ENCODE results near the gene GREM2. TPM values are rescaled to one million over a fixed set of nuclear protein-coding genes. Genes with fewer than 3 reads are reported as not detected.

The GREM2 gene
- total RNA-seq, 1 experiment from 2014 or later = not detected

- H2AFZ ChIP-seq (ENCODE audit: low read length) = no peak overlapping the region
- H3K79me2 ChIP-seq (ENCODE audit: low read length) = no peaks in the 10 kb centered on the region
- H3K4me3 ChIP-seq (ENCODE audit: low read length) = no peak overlapping the region
- no peaks in the 10 kb centered on the region for H3K9me3 ChIP-seq (ENCODE audit: low read length)
- no peak overlapping the region for H3K9ac ChIP-seq (ENCODE audit: low read length)
- no peak for DNase-seq
- no peaks in the 10 kb centered on the region for H3K27me3 ChIP-seq (ENCODE audit: low read length)
- H4K20me1 ChIP-seq (ENCODE audit: insufficient read depth, low read depth, low read length) = no peaks in the 10 kb centered on the region
- H3K4me2 ChIP-seq (ENCODE audit: low read depth, low read length, poor library complexity, severe bottlenecking) = no peak overlapping the region
- no peaks in the 10 kb centered on the region for H3K9me2 ChIP-seq (replicated peaks; ENCODE audit: insufficient read depth, low read length)
- H3K27ac ChIP-seq (ENCODE audit: low read length) = no peak overlapping the region
- H3K4me1 ChIP-seq (ENCODE audit: low read length) = no peaks in the 10 kb centered on the region
- H3K36me3 ChIP-seq (ENCODE audit: insufficient read depth, low read length) = no peaks in the 10 kb centered on the region
These were observed 112.9 kb downstream of the GREM2 start for GRCh38 chr1:240499012-240499411.

GRCh38 chr1:240498335-240498734, 113.6 kb downstream of the GREM2 start:
- Histone ChIP-seq H4K20me1 (ENCODE audit: insufficient read depth, low read depth, low read length) (no peaks in the 10 kb centered on the region), H3K4me1 (ENCODE audit: low read length) (no peaks in the 10 kb centered on the region), H3K27me3 (ENCODE audit: low read length) (no peaks in the 10 kb centered on the region), H3K9me2 (replicated peaks; ENCODE audit: insufficient read depth, low read length) (no peaks in the 10 kb centered on the region), H3K4me3 (ENCODE audit: low read length) (no peak overlapping the region), H3K9me3 (ENCODE audit: low read length) (no peaks in the 10 kb centered on the region; the same call in 1 of the 2 replicates), H3K27ac (ENCODE audit: low read length) (no peak overlapping the region), H3K79me2 (ENCODE audit: low read length) (no peaks in the 10 kb centered on the region), H3K4me2 (ENCODE audit: low read depth, low read length, poor library complexity, severe bottlenecking) (no peak overlapping the region), H3K9ac (ENCODE audit: low read length) (no peak overlapping the region), H3K36me3 (ENCODE audit: insufficient read depth, low read length) (no peaks in the 10 kb centered on the region), H2AFZ (ENCODE audit: low read length) (no peak overlapping the region)
- no peak for DNase-seq

- Histone ChIP-seq H3K27me3 (ENCODE audit: low read length) (no peaks in the 10 kb centered on the region), H3K9me2 (replicated peaks; ENCODE audit: insufficient read depth, low read length) (no peaks in the 10 kb centered on the region), H3K9me3 (ENCODE audit: low read length) (no peaks in the 10 kb centered on the region; the same call in 1 of the 2 replicates), H3K4me3 (ENCODE audit: low read length) (no peak overlapping the region), H2AFZ (ENCODE audit: low read length) (no peak overlapping the region), H3K27ac (ENCODE audit: low read length) (no peak overlapping the region), H4K20me1 (ENCODE audit: insufficient read depth, low read depth, low read length) (no peaks in the 10 kb centered on the region), H3K36me3 (ENCODE audit: insufficient read depth, low read length) (no peaks in the 10 kb centered on the region), H3K4me2 (ENCODE audit: low read depth, low read length, poor library complexity, severe bottlenecking) (no peak overlapping the region), H3K4me1 (ENCODE audit: low read length) (no peaks in the 10 kb centered on the region), H3K79me2 (ENCODE audit: low read length) (no peaks in the 10 kb centered on the region), H3K9ac (ENCODE audit: low read length) (no peak overlapping the region)
- DNase-seq = no peak
These were observed 114.0 kb downstream of the GREM2 start for GRCh38 chr1:240497908-240498307.

- Histone ChIP-seq H3K4me1 (ENCODE audit: low read length) (no peaks in the 10 kb centered on the region), H3K27me3 (ENCODE audit: low read length) (no peaks in the 10 kb centered on the region), H3K9ac (ENCODE audit: low read length) (no peak overlapping the region), H3K9me2 (replicated peaks; ENCODE audit: insufficient read depth, low read length) (no peaks in the 10 kb centered on the region), H3K4me3 (ENCODE audit: low read length) (no peak overlapping the region), H3K36me3 (ENCODE audit: insufficient read depth, low read length) (no peaks in the 10 kb centered on the region), H4K20me1 (ENCODE audit: insufficient read depth, low read depth, low read length) (no peaks in the 10 kb centered on the region), H3K4me2 (ENCODE audit: low read depth, low read length, poor library complexity, severe bottlenecking) (no peak overlapping the region), H3K9me3 (ENCODE audit: low read length) (no peaks in the 10 kb centered on the region; the same call in 1 of the 2 replicates), H2AFZ (ENCODE audit: low read length) (no peak overlapping the region), H3K27ac (ENCODE audit: low read length) (no peak overlapping the region), H3K79me2 (ENCODE audit: low read length) (no peaks in the 10 kb centered on the region)
- DNase-seq = no peak
These were observed 115.0 kb downstream of the GREM2 start for GRCh38 chr1:240496941-240497340.

- no peaks in the 10 kb centered on the region; the same call in 1 of the 2 replicates for H3K9me3 ChIP-seq (ENCODE audit: low read length)
- no peaks in the 10 kb centered on the region for H3K79me2 ChIP-seq (ENCODE audit: low read length)
- no peaks in the 10 kb centered on the region for H3K9me2 ChIP-seq (replicated peaks; ENCODE audit: insufficient read depth, low read length)
- H2AFZ ChIP-seq (ENCODE audit: low read length) = no peak overlapping the region
- no peaks in the 10 kb centered on the region for H4K20me1 ChIP-seq (ENCODE audit: insufficient read depth, low read depth, low read length)
- H3K4me3 ChIP-seq (ENCODE audit: low read length) = no peak overlapping the region
- DNase-seq = no peak
- H3K36me3 ChIP-seq (ENCODE audit: insufficient read depth, low read length) = no peaks in the 10 kb centered on the region
- no peak overlapping the region for H3K27ac ChIP-seq (ENCODE audit: low read length)
- H3K27me3 ChIP-seq (ENCODE audit: low read length) = no peaks in the 10 kb centered on the region
- H3K4me2 ChIP-seq (ENCODE audit: low read depth, low read length, poor library complexity, severe bottlenecking) = no peak overlapping the region
- no peak overlapping the region for H3K9ac ChIP-seq (ENCODE audit: low read length)
- H3K4me1 ChIP-seq (ENCODE audit: low read length) = no peaks in the 10 kb centered on the region
These were observed 115.6 kb downstream of the GREM2 start for GRCh38 chr1:240496356-240496755.

- no peak for DNase-seq
- Histone ChIP-seq H3K9ac (ENCODE audit: low read length) (no peak overlapping the region), H3K27me3 (ENCODE audit: low read length) (no peaks in the 10 kb centered on the region), H3K4me1 (ENCODE audit: low read length) (no peaks in the 10 kb centered on the region), H4K20me1 (ENCODE audit: insufficient read depth, low read depth, low read length) (no peaks in the 10 kb centered on the region), H3K79me2 (ENCODE audit: low read length) (no peaks in the 10 kb centered on the region), H3K36me3 (ENCODE audit: insufficient read depth, low read length) (no peaks in the 10 kb centered on the region), H3K4me2 (ENCODE audit: low read depth, low read length, poor library complexity, severe bottlenecking) (no peak overlapping the region), H2AFZ (ENCODE audit: low read length) (no peak overlapping the region), H3K27ac (ENCODE audit: low read length) (no peak overlapping the region), H3K9me2 (replicated peaks; ENCODE audit: insufficient read depth, low read length) (no peaks in the 10 kb centered on the region), H3K4me3 (ENCODE audit: low read length) (no peak overlapping the region), H3K9me3 (ENCODE audit: low read length) (no peaks in the 10 kb centered on the region; the same call in 1 of the 2 replicates)
These were observed 116.4 kb downstream of the GREM2 start for GRCh38 chr1:240495601-240496000.

GRCh38 chr1:240492832-240493440, 119.0 kb downstream of the GREM2 start:
- no peak overlapping the region for H3K4me3 ChIP-seq (ENCODE audit: low read length)
- H3K9me2 ChIP-seq (replicated peaks; ENCODE audit: insufficient read depth, low read length) = no peaks in the 10 kb centered on the region
- no peaks in the 10 kb centered on the region for H3K79me2 ChIP-seq (ENCODE audit: low read length)
- H3K27ac ChIP-seq (ENCODE audit: low read length) = no peak overlapping the region
- DNase-seq = no peak
- H4K20me1 ChIP-seq (ENCODE audit: insufficient read depth, low read depth, low read length) = no peaks in the 10 kb centered on the region
- H3K9ac ChIP-seq (ENCODE audit: low read length) = no peak overlapping the region
- no peaks in the 10 kb centered on the region for H3K27me3 ChIP-seq (ENCODE audit: low read length)
- no peaks in the 10 kb centered on the region for H3K4me1 ChIP-seq (ENCODE audit: low read length)
- no peaks in the 10 kb centered on the region for H3K36me3 ChIP-seq (ENCODE audit: insufficient read depth, low read length)
- no peak overlapping the region for H2AFZ ChIP-seq (ENCODE audit: low read length)
- H3K4me2 ChIP-seq (ENCODE audit: low read depth, low read length, poor library complexity, severe bottlenecking) = no peak overlapping the region
- H3K9me3 ChIP-seq (ENCODE audit: low read length) = no peaks in the 10 kb centered on the region; the same call in 1 of the 2 replicates

GRCh38 chr1:240491796-240492195, 120.2 kb downstream of the GREM2 start:
- no peak for DNase-seq
- H3K9ac ChIP-seq (ENCODE audit: low read length) = no peak overlapping the region
- no peaks in the 10 kb centered on the region; the same call in 1 of the 2 replicates for H3K9me3 ChIP-seq (ENCODE audit: low read length)
- no peaks in the 10 kb centered on the region for H3K4me1 ChIP-seq (ENCODE audit: low read length)
- H3K27me3 ChIP-seq (ENCODE audit: low read length) = no peaks in the 10 kb centered on the region
- H3K79me2 ChIP-seq (ENCODE audit: low read length) = no peaks in the 10 kb centered on the region
- H3K36me3 ChIP-seq (ENCODE audit: insufficient read depth, low read length) = no peaks in the 10 kb centered on the region
- no peak overlapping the region for H3K4me2 ChIP-seq (ENCODE audit: low read depth, low read length, poor library complexity, severe bottlenecking)
- H3K4me3 ChIP-seq (ENCODE audit: low read length) = no peak overlapping the region
- H3K27ac ChIP-seq (ENCODE audit: low read length) = no peak overlapping the region
- H2AFZ ChIP-seq (ENCODE audit: low read length) = no peak overlapping the region
- no peaks in the 10 kb centered on the region for H4K20me1 ChIP-seq (ENCODE audit: insufficient read depth, low read depth, low read length)
- H3K9me2 ChIP-seq (replicated peaks; ENCODE audit: insufficient read depth, low read length) = no peaks in the 10 kb centered on the region
